GM21515 (cell line): ENCODE results near the gene PAK5.

Experiments
- ATAC-seq: cut with Tn5 transposase; IDR thresholded peaks from one replicate; pipeline ENCODE4 v1.9.1; 2021; ENCODE audit not compliant: unreplicated experiment

The PAK5 gene

DNA sequence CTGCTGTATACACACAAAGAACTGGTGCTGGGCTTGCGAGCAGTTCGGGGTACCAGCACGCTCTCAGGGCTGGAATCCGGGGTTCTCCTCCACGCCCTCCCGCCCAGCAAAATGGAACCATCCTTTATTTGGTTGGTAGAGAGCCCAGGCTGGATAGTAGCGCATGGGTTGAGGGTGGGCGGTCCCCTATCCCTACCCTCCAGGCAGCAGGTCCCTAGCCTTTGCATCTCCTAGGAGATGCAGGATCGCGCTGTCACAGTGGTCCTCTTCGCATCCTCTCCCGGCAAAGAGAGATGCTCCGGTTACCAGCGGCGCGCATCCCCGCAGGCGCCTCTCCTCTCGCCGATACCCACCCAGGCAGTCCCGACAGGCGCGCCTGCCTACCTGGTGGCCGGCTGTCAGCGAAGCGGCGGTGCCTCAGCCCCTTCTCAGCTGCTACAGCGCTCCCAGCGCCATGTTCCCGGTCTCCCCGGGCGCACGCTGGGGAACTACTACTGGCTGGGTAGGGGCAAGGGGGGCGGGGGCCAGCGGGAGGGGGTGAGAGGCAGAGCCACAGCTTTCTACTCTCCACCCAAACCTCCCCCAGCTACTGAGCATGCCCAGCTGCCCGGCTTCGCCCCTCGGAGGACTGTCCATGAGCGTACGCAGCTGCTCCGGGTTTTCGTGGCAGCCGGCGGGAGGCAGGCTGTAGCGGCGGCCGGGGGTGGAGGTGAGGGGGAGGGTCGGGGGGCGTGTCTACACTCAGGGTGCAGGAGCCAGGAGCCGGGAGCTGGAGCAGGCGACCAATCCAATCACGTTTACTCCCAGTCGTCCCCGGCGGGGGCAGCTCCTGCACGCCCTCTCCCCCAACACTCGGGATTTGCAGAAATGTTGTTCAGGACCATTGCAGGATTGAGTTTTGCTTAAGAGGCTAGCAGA is at the start of gene PAK5:
Gene PAK5, minus strand, starts transcription at position 699 of the 918 bp plus-strand sequence. CDS start 194,748 bp downstream, outside the sequence.
- ATAC-seq = no peak

GRCh38 chr20:9887706-9888105 is 48.8 kb upstream of the PAK5 start:
- no peak for ATAC-seq

DNA sequence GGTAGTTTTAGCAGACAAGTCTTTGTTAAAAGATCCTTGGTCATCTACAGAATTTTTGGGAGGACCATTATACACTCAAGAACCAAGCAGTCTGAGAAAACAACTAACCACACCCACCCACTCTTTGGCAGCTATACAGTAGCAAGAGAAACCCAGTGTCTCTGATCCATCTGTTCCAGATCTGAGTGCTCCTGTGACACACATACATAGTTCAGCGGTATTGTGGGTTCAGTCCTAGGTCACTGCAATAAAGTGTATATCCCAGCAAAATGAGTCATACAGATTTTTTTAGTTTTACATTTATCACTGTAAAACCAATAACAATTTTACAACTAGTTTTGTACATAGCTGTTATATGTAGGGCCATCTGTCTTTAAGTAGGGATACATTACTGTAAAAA is 47.4 kb upstream of the PAK5 start:
- ATAC-seq = no peak

DNA sequence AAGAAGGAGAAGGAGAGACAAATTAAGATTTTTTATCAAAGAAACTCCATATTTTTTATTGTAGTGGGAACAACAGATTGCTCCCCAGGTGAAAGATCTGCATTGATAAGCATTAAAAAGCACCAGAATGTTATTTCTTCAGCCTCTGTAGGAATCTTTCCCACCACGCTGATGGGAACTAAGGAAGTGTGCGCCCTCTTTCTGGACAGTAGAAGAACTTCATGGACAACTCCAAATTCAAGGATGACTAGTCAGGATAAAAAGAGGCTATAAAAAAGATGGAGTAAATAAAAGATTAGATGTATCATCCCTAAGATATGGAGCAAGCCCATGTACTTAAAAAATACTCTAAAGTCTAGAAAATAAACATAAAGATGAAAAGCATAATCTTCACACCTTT is 45.8 kb upstream of the PAK5 start:
- ATAC-seq = no peak

DNA sequence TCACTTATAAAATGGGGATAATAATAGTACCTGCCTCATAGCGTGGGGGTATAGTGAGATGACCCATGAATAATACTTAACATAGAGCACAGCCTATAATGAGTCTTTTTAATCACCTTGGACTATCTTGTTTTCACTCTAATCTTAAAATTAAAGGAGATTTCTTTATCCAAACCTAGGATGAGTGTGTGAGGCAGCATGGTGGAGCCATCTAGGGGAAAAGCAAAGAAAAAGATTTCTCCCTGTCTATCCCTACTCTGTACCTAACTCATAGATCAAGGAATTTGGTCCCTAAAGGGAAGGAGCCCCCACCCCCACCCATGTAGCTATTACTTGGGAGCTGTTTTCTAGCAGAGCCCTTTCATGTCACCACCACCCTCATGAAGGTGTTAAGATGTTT is 45.2 kb upstream of the PAK5 start:
- no peak for ATAC-seq

- ATAC-seq = no peak
Measured at GRCh38 chr20:9877932-9878495, 39.1 kb upstream of the PAK5 start.

GRCh38 chr20:9867196-9867980 is 28.5 kb upstream of the PAK5 start:
- ATAC-seq = no peak

DNA sequence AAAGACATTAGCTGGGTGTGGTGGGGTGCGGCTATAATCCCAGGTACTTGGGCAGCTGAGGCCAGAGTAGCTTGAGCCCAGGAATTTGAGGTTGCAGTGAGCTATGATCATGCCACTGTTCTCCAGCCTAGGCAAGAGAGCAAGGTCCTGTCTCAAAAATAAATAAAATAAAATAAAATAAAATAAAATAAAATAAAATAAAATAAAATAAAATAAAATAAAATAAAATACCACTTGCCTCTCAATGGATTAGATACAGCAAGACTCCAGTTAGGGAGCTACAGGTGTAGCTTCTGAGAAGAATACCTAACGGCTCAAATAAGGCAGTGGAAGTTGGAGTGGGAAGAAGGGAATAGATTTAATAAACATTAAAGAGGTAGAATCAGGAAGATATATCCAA is 13.7 kb upstream of the PAK5 start:
- no peak for ATAC-seq

GRCh38 chr20:9839626-9840025 is 750 bp upstream of the PAK5 start:
- no peak for ATAC-seq

- ATAC-seq = no peak
Measured at GRCh38 chr20:9838035-9838377, 870 bp downstream of the PAK5 start.

- no peak for ATAC-seq
Measured at GRCh38 chr20:9837634-9838033, 1.2 kb downstream of the PAK5 start.

DNA sequence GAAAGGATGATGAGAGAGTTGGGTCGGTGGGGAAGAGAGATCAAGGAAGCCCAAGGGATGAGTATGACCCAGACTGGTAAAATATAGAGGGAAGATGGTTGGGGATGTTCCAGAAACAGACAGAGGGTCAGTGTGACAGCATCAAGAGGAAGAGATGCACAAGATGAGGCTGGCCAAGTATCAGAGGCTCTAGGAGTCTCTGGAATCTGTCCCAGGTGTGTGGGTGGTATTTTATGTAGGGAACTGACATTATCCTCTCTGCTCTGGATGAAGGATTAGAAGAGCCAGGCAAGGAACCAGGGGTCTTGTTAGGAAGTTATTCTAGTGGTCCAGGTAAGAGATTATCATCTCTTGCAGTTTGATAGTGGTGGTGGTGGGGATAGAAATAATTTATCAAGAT is 3.6 kb downstream of the PAK5 start:
- ATAC-seq = no peak

DNA sequence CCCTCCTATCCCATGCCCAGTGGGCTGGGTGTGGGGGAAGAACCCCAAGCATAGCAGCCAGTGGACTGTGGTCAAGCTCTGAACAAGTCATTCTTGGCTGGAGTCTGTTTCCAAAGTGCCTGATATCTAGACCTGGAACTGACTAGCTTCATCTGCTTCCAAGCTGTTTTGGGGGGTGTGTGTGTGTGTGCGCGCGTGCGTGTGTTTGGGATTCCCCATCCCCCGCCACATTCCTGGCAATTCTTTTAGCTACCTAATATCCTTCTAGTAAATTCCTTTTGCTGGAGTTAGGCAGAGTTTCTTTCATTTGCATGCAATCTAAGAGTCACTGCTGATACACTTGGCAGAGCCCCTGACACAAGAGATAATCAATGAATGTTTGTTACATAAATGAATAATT is 7.8 kb downstream of the PAK5 start:
- ATAC-seq = no peak

DNA sequence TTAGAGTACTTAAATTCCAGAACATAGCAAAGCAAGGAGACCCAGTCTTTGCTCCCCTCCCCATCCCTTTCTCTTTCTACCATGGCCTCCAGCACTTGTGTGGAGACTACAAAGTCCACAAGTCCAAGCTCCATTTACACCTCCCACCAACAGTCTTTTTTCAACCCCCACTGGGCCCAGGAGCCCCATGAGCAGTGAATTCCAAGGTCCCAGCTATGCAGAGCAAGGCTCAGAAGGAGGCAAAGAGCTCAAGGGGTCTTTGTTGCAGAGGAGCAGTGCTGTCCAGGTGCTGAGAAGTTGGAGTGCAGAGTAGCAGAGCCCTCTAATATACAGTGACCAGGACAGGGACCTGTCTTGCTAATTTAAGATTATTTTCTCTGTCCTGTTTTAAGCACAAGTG is 9.0 kb downstream of the PAK5 start:
- no peak for ATAC-seq

DNA sequence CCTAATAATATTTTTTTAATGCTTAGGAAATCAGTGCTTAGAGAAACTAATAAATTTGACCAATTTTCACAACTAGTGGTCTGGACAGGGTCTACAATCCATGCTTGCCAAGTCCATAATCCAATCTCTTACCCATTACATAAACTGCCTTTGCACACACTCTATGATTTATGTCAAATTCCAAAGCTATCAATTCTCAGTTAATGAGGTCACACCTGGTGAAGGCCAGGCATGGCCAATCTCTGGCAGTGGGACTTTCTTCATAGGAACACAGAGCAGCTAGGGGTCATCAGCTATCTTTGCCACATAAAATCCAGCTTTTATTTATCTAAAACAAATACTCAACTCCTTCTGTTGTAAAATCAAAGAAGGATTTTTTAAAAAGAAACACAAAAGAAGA is 21.2 kb downstream of the PAK5 start:
- ATAC-seq = no peak

DNA sequence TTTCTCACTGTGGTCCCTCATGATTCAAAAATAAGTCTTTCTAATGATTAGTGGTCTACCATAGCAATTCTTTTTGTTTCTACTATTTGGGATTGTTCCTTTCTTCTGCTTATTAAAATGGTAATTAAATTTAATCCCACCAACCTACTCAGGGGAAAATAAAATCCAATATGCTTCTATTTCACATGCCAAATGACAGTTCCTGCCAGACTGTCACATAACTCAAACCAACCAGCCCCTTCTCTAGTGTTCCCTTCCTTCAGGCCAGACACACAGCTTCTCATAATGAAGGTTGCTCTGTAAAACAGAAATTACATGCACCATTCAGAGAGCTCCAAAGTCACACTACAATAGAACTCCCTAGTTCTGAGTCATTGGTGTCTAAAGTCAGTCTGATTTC is 23.2 kb downstream of the PAK5 start:
- ATAC-seq = no peak

- ATAC-seq = no peak
Measured at GRCh38 chr20:9810738-9811137, 28.1 kb downstream of the PAK5 start.

DNA sequence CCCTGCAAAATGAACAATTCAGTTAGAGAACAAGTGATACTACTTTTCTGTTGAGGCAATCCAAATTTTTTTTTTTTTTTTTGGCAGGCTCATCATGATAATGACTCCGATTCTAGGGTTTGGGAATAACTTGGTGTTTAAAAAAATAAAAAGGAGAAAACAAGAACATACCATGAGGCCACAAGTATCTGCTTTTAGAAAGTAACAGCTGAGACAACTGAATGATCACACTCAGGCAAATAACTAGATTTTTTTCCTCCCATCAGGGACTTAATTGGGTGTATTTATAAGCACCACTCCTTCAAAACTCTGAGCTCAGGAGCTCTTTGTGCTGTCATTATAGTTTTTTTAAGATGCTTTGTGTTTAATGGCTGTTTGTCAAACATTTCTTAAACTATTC is 29.6 kb downstream of the PAK5 start:
- ATAC-seq = no peak

DNA sequence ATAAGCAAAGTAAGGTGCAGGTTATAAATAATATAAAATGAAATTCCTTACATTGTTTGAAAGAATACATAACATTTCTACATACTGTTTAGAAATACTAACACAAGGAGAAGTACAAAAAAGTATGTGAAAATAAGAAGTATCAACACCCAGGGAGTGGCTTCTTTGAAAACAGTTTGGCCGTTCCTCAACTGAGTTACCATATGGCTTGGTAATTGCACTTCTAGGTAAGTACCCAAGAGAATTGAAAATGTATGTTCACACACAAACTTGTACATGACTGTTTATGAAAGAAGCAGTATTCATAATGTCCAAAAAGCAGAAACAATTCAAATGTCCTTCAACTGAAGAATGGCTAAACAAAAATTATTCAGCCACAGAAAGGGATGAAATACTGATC is 30.7 kb downstream of the PAK5 start:
- ATAC-seq = no peak

GRCh38 chr20:9807136-9807535 is 31.7 kb downstream of the PAK5 start:
- ATAC-seq = no peak

DNA sequence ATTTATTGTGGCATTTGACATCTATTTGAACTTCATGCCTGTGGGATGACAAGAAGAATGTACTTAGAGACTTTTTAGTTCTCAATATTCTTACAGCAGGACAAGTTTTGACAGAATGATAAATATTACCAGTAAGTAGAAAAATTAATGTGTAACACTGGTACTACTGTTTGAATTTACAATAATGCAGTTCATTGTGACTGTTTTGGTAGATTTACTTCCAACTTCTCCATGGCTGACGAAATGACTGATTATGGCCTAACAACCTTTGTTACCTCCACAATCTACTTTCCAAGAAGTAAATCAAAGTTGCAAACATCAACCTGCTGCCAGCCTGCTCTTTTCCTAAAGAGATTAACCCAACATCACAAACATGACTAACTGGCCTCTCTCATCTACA is 38.5 kb downstream of the PAK5 start:
- ATAC-seq = no peak

GRCh38 chr20:9794831-9795230 is 44.0 kb downstream of the PAK5 start:
- no peak for ATAC-seq
